Dermis blood vessel endothelial cell (primary cell): ENCODE data around the gene SH3RF3. TPM values are rescaled to one million over a fixed set of nuclear protein-coding genes. Genes with fewer than 3 reads are reported as not detected.

Source experiments
- DNase-seq: peaks from one replicate; pipeline ENCODE4 v3.0.0; 2010
- total RNA-seq: library from RNA; depleted of rRNA; stranded (reverse); fragments of >200 nt; gene quantifications from 2 replicates; pipeline ENCODE4 v1.2.3, GENCODE V29; 2014

Gene SH3RF3
- total RNA-seq, 1 donor from 2014 or later = 7.7 TPM

GRCh38 chr2:109480486-109481195, 351.6 kb downstream of the SH3RF3 start:
- no peak for DNase-seq

GRCh38 chr2:109481196-109481555, 352.2 kb downstream of the SH3RF3 start:
- DNase-seq = no peak

GRCh38 chr2:109481599-109481998, 352.6 kb downstream of the SH3RF3 start:
- no peak for DNase-seq

- DNase-seq = peak; percentile 65
These were observed 353.4 kb downstream of the SH3RF3 start for GRCh38 chr2:109482361-109482861.

GRCh38 chr2:109486711-109487535, 357.9 kb downstream of the SH3RF3 start:
- peak; percentile 65 for DNase-seq

- no peak for DNase-seq
These were observed 358.5 kb downstream of the SH3RF3 start for GRCh38 chr2:109487536-109487869.

GRCh38 chr2:109487871-109488655, 359.1 kb downstream of the SH3RF3 start:
- DNase-seq = no peak

GRCh38 chr2:109489296-109489695, 360.3 kb downstream of the SH3RF3 start:
- no peak for DNase-seq

- DNase-seq = no peak
These were observed 364.4 kb downstream of the SH3RF3 start for GRCh38 chr2:109493176-109493935.

- no peak for DNase-seq
These were observed 365.3 kb downstream of the SH3RF3 start for GRCh38 chr2:109494351-109494750.

GRCh38 chr2:109497463-109497862, 368.5 kb downstream of the SH3RF3 start:
- DNase-seq = peak; percentile 71

- peak; percentile 35 for DNase-seq
These were observed 369.2 kb downstream of the SH3RF3 start for GRCh38 chr2:109497911-109498870.

- no peak for DNase-seq
These were observed 369.9 kb downstream of the SH3RF3 start for GRCh38 chr2:109498906-109499305.

- no peak for DNase-seq
These were observed 370.6 kb downstream of the SH3RF3 start for GRCh38 chr2:109499566-109499965.

GRCh38 chr2:109500910-109501309, 371.9 kb downstream of the SH3RF3 start:
- DNase-seq = no peak

GRCh38 chr2:109501461-109501860, 372.5 kb downstream of the SH3RF3 start:
- DNase-seq = no peak

GRCh38 chr2:109503191-109503590, 374.2 kb downstream of the SH3RF3 start:
- DNase-seq = no peak

GRCh38 chr2:109507217-109507616, 378.2 kb downstream of the SH3RF3 start:
- no peak for DNase-seq

GRCh38 chr2:109507828-109508227, 378.8 kb downstream of the SH3RF3 start:
- DNase-seq = no peak

GRCh38 chr2:109508556-109508955, 379.6 kb downstream of the SH3RF3 start:
- DNase-seq = no peak
